ENCODE results near the gene SCYL3. TPM values are rescaled to one million over a fixed set of nuclear protein-coding genes. Genes with fewer than 3 reads are reported as not detected.
A peak's percentile ranks its signal among the peaks of the same experiment; 100 is the strongest.
"Not testable (repeated sequence)": the region's sequence is repeated elsewhere in the genome, so short reads cannot be mapped to it uniquely, and the experiment has no call there.

SCYL3 gene
- total RNA-seq, 2 experiments from 2014 or later, result 11.0 to 12.0 TPM

- H3K36me3 Mint-ChIP-seq (ENCODE audit: low read depth), result peaks cover 43% of the 10 kb centered on the region
- H3K4me1 Mint-ChIP-seq; DNase-seq; H3K27me3 Mint-ChIP-seq; H3K9me3 Mint-ChIP-seq (ENCODE audit: low read depth); POLR2A ChIA-PET; ATAC-seq; H3K4me3 Mint-ChIP-seq; H3K27ac Mint-ChIP-seq: not testable (repeated sequence)
- CTCF ChIA-PET, result interaction anchor here (0.6 kb wide), 1 partner anchor 263 kb away, joined by 3 read pairs; no protein-coding TSS in a partner anchor
- intact Hi-C loops (cut with DNase I, micrococcal nuclease), result loop anchor here in 1 of 2 experiments (10.0 kb wide), 1 partner anchor 63 kb away; no protein-coding TSS in a partner anchor
Measured at GRCh38 chr1:169811418-169812035, 82.2 kb downstream of the SCYL3 start.

- ChIA-PET CTCF (interaction anchor here (0.5 to 1.7 kb wide), 23 partner anchors 8 to 1487 kb away, joined by 3 to 11 read pairs (median 4); partner anchors contain the start of genes F5 and METTL18), POLR2A (interaction anchor here (0.9 kb wide), 1 partner anchor 14 kb away, joined by 3 read pairs; a partner anchor contains a TSS)
- H3K4me1 Mint-ChIP-seq, result no peaks in the 10 kb centered on the region
- H3K27me3 Mint-ChIP-seq, result no peaks in the 10 kb centered on the region
- peaks cover 36% of the 10 kb centered on the region for H3K36me3 Mint-ChIP-seq (ENCODE audit: low read depth)
- no peaks in the 10 kb centered on the region for H3K9me3 Mint-ChIP-seq (ENCODE audit: low read depth)
- no peak overlapping the region for H3K4me3 Mint-ChIP-seq
- DNase-seq (peak; percentile 24), ATAC-seq (no peak)
- intact Hi-C loops (cut with DNase I, micrococcal nuclease), result loop anchor here (2.0 to 10.0 kb wide), 3 partner anchors 65 to 343 kb away; no protein-coding TSS in a partner anchor
- H3K27ac Mint-ChIP-seq, result no peak overlapping the region
Measured at GRCh38 chr1:169809370-169810095, 84.2 kb downstream of the SCYL3 start.

GRCh38 chr1:169804941-169805340 lies 88.8 kb downstream of the SCYL3 start:
- ChIA-PET CTCF (no interaction called here), POLR2A (no interaction called here)
- ATAC-seq (no peak), DNase-seq (no peak)
- Mint-ChIP-seq H3K4me1 (no peaks in the 10 kb centered on the region), H3K27ac (no peak overlapping the region), H3K36me3 (ENCODE audit: low read depth) (peaks cover 38% of the 10 kb centered on the region), H3K27me3 (no peaks in the 10 kb centered on the region), H3K9me3 (ENCODE audit: low read depth) (no peaks in the 10 kb centered on the region), H3K4me3 (no peak overlapping the region)
- intact Hi-C loops (cut with DNase I, micrococcal nuclease), result no loop called here

- Mint-ChIP-seq H3K27me3 (no peaks in the 10 kb centered on the region), H3K4me3 (no peak overlapping the region), H3K27ac (no peak overlapping the region), H3K36me3 (ENCODE audit: low read depth) (peaks cover 34% of the 10 kb centered on the region), H3K9me3 (ENCODE audit: low read depth) (no peaks in the 10 kb centered on the region), H3K4me1 (peaks cover 4% of the 10 kb centered on the region)
- ATAC-seq (no peak), DNase-seq (no peak)
- CTCF ChIA-PET, result interaction anchor here (1.6 kb wide), 1 partner anchor 217 kb away, joined by 5 read pairs; the partner anchor contains the start of gene F5
- POLR2A ChIA-PET, result no interaction called here
- intact Hi-C loops (cut with DNase I, micrococcal nuclease), result no loop called here
Measured at GRCh38 chr1:169802888-169803287, 90.8 kb downstream of the SCYL3 start.

Other genes starting within 250 kb of the SCYL3 start
- gene SELL, start 182.3 kb downstream of the SCYL3 start, total RNA-seq, result 100 to 1,000 TPM; 206 to 262 TPM
- gene SELE, start 159.8 kb downstream of the SCYL3 start, total RNA-seq, result not detected
- 10 to 100 TPM; 11.6 to 13.3 TPM for gene METTL18, start 99.0 kb downstream of the SCYL3 start, total RNA-seq
- gene KIFAP3, start 180.8 kb upstream of the SCYL3 start, total RNA-seq, result 10 to 100 TPM; 10.9 to 11.5 TPM